ENCODE results near the gene SESN3. TPM values are rescaled to one million over a fixed set of nuclear protein-coding genes. Genes with fewer than 3 reads are reported as not detected.

Gene SESN3
- total RNA-seq, 1 donor from 2014 or later = 28.2 TPM

DNA sequence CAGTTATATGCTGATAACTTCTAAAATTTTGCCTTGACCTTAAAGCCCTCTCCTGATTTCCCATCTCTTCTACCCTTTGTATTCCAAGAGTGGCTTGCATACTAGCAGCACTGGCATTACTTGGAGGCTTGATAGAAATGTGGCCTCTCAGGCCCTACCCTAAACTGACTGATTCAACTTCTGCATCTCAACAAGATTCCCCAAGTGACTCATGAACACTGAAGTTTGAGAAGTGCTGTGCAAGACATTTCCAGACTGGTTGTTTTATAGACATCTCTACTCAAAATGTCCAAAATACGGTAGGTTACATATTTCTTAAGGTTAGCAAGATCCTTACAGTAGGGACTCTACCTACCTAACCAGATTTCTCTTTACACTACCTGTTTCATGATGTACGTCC, 48.6 kb downstream of the SESN3 start:
- Histone ChIP-seq H3K27me3 (no peaks in the 10 kb centered on the region), H3K4me1 (no peaks in the 10 kb centered on the region), H3K4me3 (no peak overlapping the region), H3K9me3 (no peaks in the 10 kb centered on the region), H3K36me3 (peaks cover 0 to 21% of the 10 kb centered on the region in 2 donors), H3K27ac (no peak overlapping the region)
- TF ChIP-seq POLR2A (IDR thresholded peaks at IDR 0.05) = no peak
- TF ChIP-seq, protein P1, sequence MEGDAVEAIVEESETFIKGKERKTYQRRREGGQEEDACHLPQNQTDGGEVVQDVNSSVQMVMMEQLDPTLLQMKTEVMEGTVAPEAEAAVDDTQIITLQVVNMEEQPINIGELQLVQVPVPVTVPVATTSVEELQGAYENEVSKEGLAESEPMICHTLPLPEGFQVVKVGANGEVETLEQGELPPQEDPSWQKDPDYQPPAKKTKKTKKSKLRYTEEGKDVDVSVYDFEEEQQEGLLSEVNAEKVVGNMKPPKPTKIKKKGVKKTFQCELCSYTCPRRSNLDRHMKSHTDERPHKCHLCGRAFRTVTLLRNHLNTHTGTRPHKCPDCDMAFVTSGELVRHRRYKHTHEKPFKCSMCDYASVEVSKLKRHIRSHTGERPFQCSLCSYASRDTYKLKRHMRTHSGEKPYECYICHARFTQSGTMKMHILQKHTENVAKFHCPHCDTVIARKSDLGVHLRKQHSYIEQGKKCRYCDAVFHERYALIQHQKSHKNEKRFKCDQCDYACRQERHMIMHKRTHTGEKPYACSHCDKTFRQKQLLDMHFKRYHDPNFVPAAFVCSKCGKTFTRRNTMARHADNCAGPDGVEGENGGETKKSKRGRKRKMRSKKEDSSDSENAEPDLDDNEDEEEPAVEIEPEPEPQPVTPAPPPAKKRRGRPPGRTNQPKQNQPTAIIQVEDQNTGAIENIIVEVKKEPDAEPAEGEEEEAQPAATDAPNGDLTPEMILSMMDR (IDR thresholded peaks at IDR 0.05) = no peak
- TF ChIP-seq POLR2AphosphoS5 (IDR thresholded peaks at IDR 0.05; ENCODE audit: insufficient read depth in 1 of 2, low read depth in 1 of 2) = no peak
- intact Hi-C loops (cut with DNase I) = no loop called here
- no peak for DNase-seq (ENCODE audit: extremely low spot score in 2 of 2)

DNA sequence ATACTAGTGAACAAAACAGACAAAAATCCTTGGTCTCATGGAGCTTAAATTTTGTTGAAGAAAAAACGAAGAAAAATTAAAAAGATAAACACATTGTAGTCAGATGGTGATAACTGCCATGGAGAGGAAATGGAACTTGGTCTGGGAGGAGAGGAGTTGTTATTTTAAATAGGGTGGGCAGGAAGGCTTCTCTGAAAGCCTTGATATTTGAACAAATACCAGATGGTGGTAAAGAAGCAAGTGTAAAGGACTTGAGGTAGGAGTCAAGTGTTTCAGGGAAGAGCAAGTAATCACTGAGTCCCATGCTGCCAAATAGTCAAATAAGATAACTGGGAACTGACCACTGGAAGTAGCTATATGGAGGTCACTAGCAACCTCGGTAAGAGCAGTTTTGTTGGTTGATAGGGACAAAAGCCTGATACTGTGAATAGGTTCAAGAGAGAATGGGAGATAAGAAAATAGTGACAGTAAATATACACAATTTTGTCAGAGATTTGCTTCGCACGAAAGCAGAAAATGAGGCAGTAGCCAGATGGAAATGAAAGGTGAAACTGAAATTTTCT, 55.1 kb downstream of the SESN3 start:
- no peak overlapping the region for H3K27ac ChIP-seq
- H3K27me3 ChIP-seq = no peaks in the 10 kb centered on the region
- DNase-seq (ENCODE audit: extremely low spot score in 2 of 2) = no peak
- H3K4me1 ChIP-seq = no peaks in the 10 kb centered on the region
- TF ChIP-seq, protein P1 (IDR thresholded peaks at IDR 0.05) = no peak
- TF ChIP-seq POLR2AphosphoS5 (IDR thresholded peaks at IDR 0.05; ENCODE audit: insufficient read depth in 1 of 2, low read depth in 1 of 2) = no peak
- intact Hi-C loops (cut with DNase I) = no loop called here
- H3K9me3 ChIP-seq = no peaks in the 10 kb centered on the region
- peaks cover 0 to 37% of the 10 kb centered on the region in 2 donors for H3K36me3 ChIP-seq
- no peak overlapping the region for H3K4me3 ChIP-seq

DNA sequence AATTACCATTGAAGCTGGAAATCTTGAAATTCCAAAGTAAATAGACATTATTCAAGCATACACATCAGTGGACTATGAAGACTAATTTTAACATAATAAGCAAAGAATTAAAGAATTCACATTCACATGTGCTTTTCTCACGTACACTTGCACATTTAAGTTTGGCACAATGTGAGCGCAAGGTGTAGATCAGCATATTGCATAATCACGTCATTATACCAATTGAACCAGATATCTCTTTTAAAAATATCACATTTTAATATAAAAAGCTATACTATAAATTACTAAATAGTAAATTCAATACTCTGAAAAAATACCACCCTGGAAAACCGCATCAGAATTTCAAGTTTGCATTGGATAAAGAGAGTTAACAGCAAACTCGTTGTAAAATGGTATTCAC, 60.7 kb downstream of the SESN3 start:
- H3K9me3 ChIP-seq = no peaks in the 10 kb centered on the region
- no peak for DNase-seq (ENCODE audit: extremely low spot score in 2 of 2)
- no peak overlapping the region for H3K4me3 ChIP-seq
- intact Hi-C loops (cut with DNase I) = no loop called here
- H3K4me1 ChIP-seq = no peaks in the 10 kb centered on the region
- H3K27me3 ChIP-seq = no peaks in the 10 kb centered on the region
- no peak overlapping the region for H3K27ac ChIP-seq
- H3K36me3 ChIP-seq = peaks cover 0 to 19% of the 10 kb centered on the region in 2 donors
- TF ChIP-seq POLR2A (IDR thresholded peaks at IDR 0.05) (no peak), POLR2AphosphoS5 (IDR thresholded peaks at IDR 0.05; ENCODE audit: insufficient read depth in 1 of 2, low read depth in 1 of 2) (no peak)
- TF ChIP-seq, protein P1 (IDR thresholded peaks at IDR 0.05) = no peak

DNA sequence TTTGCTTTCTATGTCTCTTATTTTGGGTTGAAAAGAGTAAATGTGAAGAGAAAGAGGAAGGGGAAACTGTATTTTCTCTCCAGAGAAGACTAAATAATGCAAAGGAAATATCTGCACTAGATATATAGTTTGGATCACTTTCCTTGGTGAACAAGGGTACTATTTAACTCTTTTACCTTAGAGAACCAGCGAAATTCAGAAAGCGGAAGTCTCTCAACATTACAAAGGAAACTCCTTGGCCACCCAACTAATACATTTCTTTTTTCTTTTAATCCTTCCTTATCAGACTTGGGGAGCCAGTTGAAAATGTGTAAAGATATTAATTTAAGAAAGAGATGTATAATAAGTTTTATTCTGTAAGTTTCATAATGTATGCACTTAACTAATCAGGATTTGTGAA, 64.2 kb downstream of the SESN3 start:
- no peaks in the 10 kb centered on the region for H3K4me1 ChIP-seq
- no peaks in the 10 kb centered on the region for H3K27me3 ChIP-seq
- H3K27ac ChIP-seq = no peak overlapping the region
- DNase-seq (ENCODE audit: extremely low spot score in 2 of 2) = no peak
- no peak overlapping the region for H3K4me3 ChIP-seq
- intact Hi-C loops (cut with DNase I) = no loop called here
- peaks cover 0 to 9% of the 10 kb centered on the region in 2 donors for H3K36me3 ChIP-seq
- TF ChIP-seq POLR2A (IDR thresholded peaks at IDR 0.05) = no peak
- TF ChIP-seq, protein P1 (IDR thresholded peaks at IDR 0.05) = no peak
- TF ChIP-seq POLR2AphosphoS5 (IDR thresholded peaks at IDR 0.05; ENCODE audit: insufficient read depth in 1 of 2, low read depth in 1 of 2) = no peak
- H3K9me3 ChIP-seq = no peaks in the 10 kb centered on the region

DNA sequence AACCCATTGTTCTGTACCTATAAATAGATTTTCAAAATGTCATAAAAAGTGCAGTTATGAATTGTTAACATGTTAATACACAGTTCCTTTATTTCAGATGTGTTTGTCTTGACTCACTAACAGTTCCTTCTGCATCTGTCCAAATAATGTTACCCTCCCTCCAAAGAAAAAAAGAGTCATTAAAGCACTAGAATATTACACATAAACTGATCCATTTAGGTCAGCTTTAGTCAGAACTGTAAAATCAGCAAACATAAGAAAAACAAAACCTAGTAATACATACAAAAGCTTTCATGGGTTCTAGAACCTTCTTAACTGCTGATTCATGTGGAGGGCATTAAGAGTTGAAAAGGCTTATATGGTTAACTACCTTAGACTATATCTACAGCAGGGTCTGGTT, 65.4 kb downstream of the SESN3 start:
- Histone ChIP-seq H3K4me1 (no peaks in the 10 kb centered on the region), H3K9me3 (no peaks in the 10 kb centered on the region), H3K4me3 (no peak overlapping the region), H3K27ac (no peak overlapping the region), H3K36me3 (peaks cover 0 to 9% of the 10 kb centered on the region in 2 donors), H3K27me3 (no peaks in the 10 kb centered on the region)
- TF ChIP-seq POLR2A (IDR thresholded peaks at IDR 0.05) (no peak), POLR2AphosphoS5 (IDR thresholded peaks at IDR 0.05; ENCODE audit: insufficient read depth in 1 of 2, low read depth in 1 of 2) (no peak)
- TF ChIP-seq, protein P1 (IDR thresholded peaks at IDR 0.05) = no peak
- intact Hi-C loops (cut with DNase I) = no loop called here
- no peak for DNase-seq (ENCODE audit: extremely low spot score in 2 of 2)

Measured in vagina (tissue), 2 donors.